DMS 273 (cell line): ENCODE data around the gene DUSP19.

Experiments
- DNase-seq: peaks from one replicate; lab custom pipeline; 2025; ENCODE audit not compliant: unreplicated experiment; lab: John Stamatoyannopoulos, UW

DUSP19 gene

GRCh38 chr2:183124222-183124956 lies 45.8 kb downstream of the DUSP19 start, which contains the start of gene NUP35:
NUP35 (plus strand) TSS chr2:183124443; CDS start chr2:183124458, 15 bp downstream.
- DNase-seq = peak; percentile 98

- no peak for DNase-seq
These were observed 46.4 kb downstream of the DUSP19 start for GRCh38 chr2:183124957-183125255.

GRCh38 chr2:183125659-183126341 lies 47.3 kb downstream of the DUSP19 start:
- no peak for DNase-seq

DNA sequence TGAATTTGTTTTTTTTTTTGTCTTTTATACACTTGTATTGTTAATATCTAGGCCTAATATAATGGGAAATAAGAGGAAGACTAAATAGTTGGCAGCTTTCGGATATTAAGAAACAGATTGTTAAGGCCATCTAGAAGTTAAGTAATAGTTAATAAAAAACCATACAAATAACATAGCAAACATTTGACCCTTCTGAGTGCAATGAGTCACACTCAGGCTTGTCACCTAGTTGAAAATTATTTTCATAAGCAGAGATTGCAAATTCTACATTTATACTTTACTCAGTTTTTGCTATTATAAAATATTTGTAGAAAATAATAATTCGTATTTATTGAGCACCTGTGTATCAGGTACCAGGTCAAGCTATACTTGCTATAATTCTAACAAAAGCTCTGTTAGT lies 48.1 kb downstream of the DUSP19 start:
- DNase-seq = no peak

DNA sequence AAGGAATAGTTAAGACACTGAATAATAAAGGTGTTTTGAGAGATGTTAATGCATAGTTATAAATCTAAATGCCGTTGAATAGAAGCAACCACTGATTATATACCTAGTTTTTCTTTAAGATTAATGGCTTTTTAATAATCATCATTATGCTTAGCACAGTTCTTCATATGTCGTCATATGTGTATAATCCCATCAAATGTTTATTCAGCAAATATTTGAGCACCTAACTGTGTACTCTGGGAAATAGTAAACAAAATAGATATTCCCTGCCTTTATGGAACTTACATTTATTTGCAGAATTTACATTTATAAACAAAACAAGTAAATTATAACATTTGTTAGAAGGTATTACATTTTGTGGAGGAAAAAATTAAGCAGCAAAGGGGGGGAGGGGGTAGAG lies 55.5 kb downstream of the DUSP19 start:
- no peak for DNase-seq

- no peak for DNase-seq
These were observed 70.4 kb downstream of the DUSP19 start for GRCh38 chr2:183148955-183149354.

GRCh38 chr2:183149489-183149888 lies 70.9 kb downstream of the DUSP19 start:
- no peak for DNase-seq
